ENCODE results near the gene SMYD5.

- TF ChIP-seq CTCF (IDR thresholded peaks at IDR 0.05) = no peak
- no peak for TF ChIP-seq POLR2A (IDR thresholded peaks at IDR 0.05)
Observed at GRCh38 chr2:73246850-73247249, 32.8 kb downstream of the SMYD5 start.

Data from lower leg skin (tissue), 3 donors.